Endothelial cell of umbilical vein (primary cell): ENCODE data around the gene MTCH2. TPM values are rescaled to one million over a fixed set of nuclear protein-coding genes. Genes with fewer than 3 reads are reported as not detected.

Experiments
- BruUV-seq: library from RNA; stranded (reverse); fragments of 400-500 nt; replicated peaks from 2 replicates; lab custom pipeline; 2021; lab: Mats Ljungman, UMichigan
- CTCF ChIA-PET: fragments of 300-600, 350-600 bp; sonication (Branson Sonifier 250); formaldehyde crosslinking; loops from one replicate; lab custom pipeline; 2021; ENCODE audit warnings: antibody characterized with exemption, inconsistent platforms; lab: Charles Lee
- POLR2A ChIA-PET: fragments of 300-600, 350-600 bp; sonication (Branson Sonifier 250); formaldehyde crosslinking; loops from one replicate; lab custom pipeline; 2021; ENCODE audit warnings: antibody characterized with exemption, inconsistent platforms; lab: Charles Lee
- DNase-seq: peaks from one replicate; pipeline ENCODE4 v3.0.0-alpha.2; 2011; ENCODE audit warnings: low read depth, low spot score
- FAIRE-seq: peaks from 2 replicates; lab custom pipeline; 2011; peaks lifted over from hg19 to GRCh38; lab: Jason Lieb, UNC
- H2AFZ ChIP-seq: 2 replicates; pipeline ENCODE4 v1.6.0; 2012; ENCODE audit warnings: low read depth, low read length, control low read depth, inconsistent platforms
- H3K27ac ChIP-seq: 2 replicates; pipeline ENCODE4 v1.5.1; 2011; ENCODE audit warnings: low read depth, mild to moderate bottlenecking, control low read depth, low read length, moderate library complexity; ENCODE audit not compliant: insufficient read depth
- H3K27me3 ChIP-seq, 2 experiments: 2 replicates each; pipeline versions ENCODE4 v1.6.0 to v1.6.1; 2011; ENCODE audit warnings: low read length in 2 of 2, mixed read lengths in 1 of 2; ENCODE audit not compliant: control insufficient read depth in 2 of 2, insufficient read depth in 2 of 2
- H3K36me3 ChIP-seq, 2 experiments: 2 replicates in 1 of 2; 3 replicates in 1 of 2; pipeline ENCODE4 v1.5.1; 2011; ENCODE audit warnings: low read length in 2 of 2, mild to moderate bottlenecking in 1 of 2, moderate library complexity in 1 of 2; ENCODE audit not compliant: control insufficient read depth in 2 of 2, insufficient read depth in 2 of 2; ENCODE audit errors: extremely low read depth in 1 of 2
- H3K4me1 ChIP-seq: 3 replicates; pipeline ENCODE4 v1.5.1; 2011; ENCODE audit warnings: mild to moderate bottlenecking, low read length; ENCODE audit not compliant: control insufficient read depth, insufficient read depth; ENCODE audit errors: extremely low read depth
- H3K4me2 ChIP-seq: 2 replicates; pipeline ENCODE4 v1.6.1; 2011; ENCODE audit warnings: low read length, control low read depth, mixed read lengths; ENCODE audit not compliant: insufficient read depth
- H3K4me3 ChIP-seq, 3 experiments: fragments of 200-600 bp in 1 of 3; sonication (generic), shearing (Covaris generic) in 1 of 3; replicated peaks in 1 of 3; 2 replicates each; pipeline ENCODE4 v1.5.1; 2011 to 2016; ENCODE audit warnings: control low read depth in 3 of 3, low read length in 3 of 3, mild to moderate bottlenecking in 2 of 3, inconsistent platforms in 1 of 3, low read depth in 1 of 3, moderate library complexity in 1 of 3; ENCODE audit not compliant: insufficient read depth in 1 of 3
- H3K79me2 ChIP-seq: 2 replicates; pipeline ENCODE4 v1.6.0; 2012; ENCODE audit warnings: low read length, inconsistent platforms; ENCODE audit not compliant: control insufficient read depth, insufficient read depth
- H3K9ac ChIP-seq: replicated peaks from 2 replicates; pipeline ENCODE3; 2011; ENCODE audit warnings: low read length, control low read depth; ENCODE audit not compliant: insufficient read depth; ENCODE audit errors: extremely low read depth
- H3K9me1 ChIP-seq: replicated peaks from 3 replicates; pipeline ENCODE4 v1.6.0; 2011; ENCODE audit warnings: mild to moderate bottlenecking, low read length; ENCODE audit not compliant: control insufficient read depth, insufficient read depth; ENCODE audit errors: extremely low read depth
- H3K9me3 ChIP-seq: replicated peaks from 2 replicates; pipeline ENCODE4 v1.5.1; 2012; ENCODE audit warnings: low read length, inconsistent platforms; ENCODE audit not compliant: control insufficient read depth, insufficient read depth
- H4K20me1 ChIP-seq: replicated peaks from 2 replicates; pipeline ENCODE3; 2011; ENCODE audit warnings: mild to moderate bottlenecking, low read length; ENCODE audit not compliant: control insufficient read depth, insufficient read depth; ENCODE audit errors: extremely low read depth
- EZH2 ChIP-seq: IDR thresholded peaks from 2 replicates; pipeline ENCODE4 v1.6.1; 2012; ENCODE audit warnings: borderline replicate concordance, low read depth, mild to moderate bottlenecking, moderate library complexity, low read length, inconsistent platforms; ENCODE audit not compliant: severe bottlenecking
- FOS ChIP-seq: IDR thresholded peaks from 2 replicates; pipeline ENCODE4 v1.6.1; 2011; ENCODE audit warnings: mild to moderate bottlenecking, low read length, moderate library complexity, borderline replicate concordance; ENCODE audit not compliant: insufficient read depth
- GATA2 ChIP-seq: IDR thresholded peaks from 2 replicates; pipeline ENCODE4 v1.7.0; 2011; ENCODE audit warnings: low read depth, mild to moderate bottlenecking, moderate library complexity, mixed read lengths, low read length; ENCODE audit not compliant: insufficient read length, insufficient read depth
- JUN ChIP-seq: IDR thresholded peaks from 2 replicates; pipeline ENCODE4 v1.6.1; 2011; ENCODE audit warnings: borderline replicate concordance, low read depth; ENCODE audit not compliant: insufficient read length, insufficient read depth
- MAX ChIP-seq: IDR thresholded peaks from 2 replicates; pipeline ENCODE4 v1.6.1; 2011; ENCODE audit not compliant: insufficient read depth, insufficient read length
- MYC ChIP-seq: IDR thresholded peaks from one replicate; pipeline ENCODE4 v1.6.1; 2011; ENCODE audit warnings: mild to moderate bottlenecking, low read depth, low read length
- POLR2A ChIP-seq: IDR thresholded peaks from 2 replicates; pipeline ENCODE4 v1.6.1; 2012; ENCODE audit warnings: low read depth, mild to moderate bottlenecking, control low read depth, low read length
- POLR2AphosphoS5 ChIP-seq: IDR thresholded peaks from 2 replicates; pipeline ENCODE4 v1.6.1; 2012; ENCODE audit warnings: low read depth, mild to moderate bottlenecking, control low read depth, low read length, moderate library complexity; ENCODE audit not compliant: insufficient read depth
- dilution Hi-C: fragments of 300-500 bp; cut with MboI; formaldehyde crosslinking; loops from one replicate; pipeline ENCODE4 v1.15.0; 2019; ENCODE audit warnings: low sequenced_read_pairs; ENCODE audit not compliant: extremely low pct_ligation_motif_present
- intact Hi-C: fragments of 100-400 bp; cut with micrococcal nuclease; formaldehyde crosslinking; loops from one replicate; pipeline ENCODE4 v1.10.0; 2022
- polyA plus RNA-seq, 4 experiments: library from polyadenylated mRNA; depleted of rRNA in 3 of 4; stranded (reverse) in 3 of 4; unstranded in 1 of 4; fragments of >200 nt; gene quantifications; 2 replicates each; pipeline versions ENCODE4 v1.2.1 to v1.2.3, GENCODE V29; 2011 to 2012; ENCODE audit warnings: missing spikeins in 1 of 4
- total RNA-seq: library from RNA; stranded (reverse); gene quantifications from 2 replicates; pipeline ENCODE4 v1.2.3, GENCODE V29; 2021
- TF ChIP-seq, protein P1 (sequence below), 2 donors: IDR thresholded peaks; 1 replicate in 1 of 2; 2 replicates in 1 of 2; pipeline ENCODE4 v1.5.1; 2011; ENCODE audit warnings: low read length in 2 of 2, mild to moderate bottlenecking in 2 of 2, moderate library complexity in 2 of 2, control low read depth in 1 of 2, inconsistent platforms in 1 of 2, low read depth in 1 of 2; ENCODE audit not compliant: insufficient read depth in 1 of 2; ENCODE audit errors: extremely low read depth in 1 of 2

Gene MTCH2
- total and polyA plus RNA-seq, 2 donors (not counting 3 experiments of a cell fraction or from before 2014, with no cell fraction given) = 138 to 144 TPM

DNA sequence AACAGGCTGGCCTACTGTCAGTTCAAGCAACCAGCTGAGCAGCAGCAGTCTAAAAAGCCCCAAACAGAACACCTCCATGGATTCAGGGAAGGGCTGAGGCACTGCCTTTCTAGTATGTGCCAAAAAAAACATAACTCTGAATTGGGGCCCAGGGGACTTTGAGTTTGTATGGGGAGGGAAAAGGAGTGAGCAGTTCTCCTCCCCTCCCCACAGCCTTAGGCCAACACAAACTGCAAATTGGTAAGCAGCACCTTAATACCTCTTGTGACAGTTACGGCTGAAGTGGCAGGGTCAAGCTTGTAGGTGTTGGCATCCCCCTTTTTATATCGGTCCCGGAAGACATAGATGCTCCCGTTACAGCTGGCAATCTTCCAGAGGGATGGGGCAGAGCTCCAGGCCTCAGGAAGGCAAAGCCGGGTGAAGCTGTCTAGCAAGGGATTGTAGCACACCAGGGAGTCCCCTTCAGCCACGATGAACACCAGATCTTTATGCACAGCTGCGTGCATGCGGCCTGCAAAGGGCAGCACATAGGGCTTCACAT lies 69.6 kb downstream of the MTCH2 start:
- no peak for FAIRE-seq
- CTCF ChIA-PET = interaction anchor here (0.8 to 0.9 kb wide), 2 partner anchors 20 to 44 kb away, joined by 3 to 5 read pairs; partner anchors contain the start of gene CELF1
- H3K27ac ChIP-seq = no peak overlapping the region
- H2AFZ ChIP-seq = no peak overlapping the region
- DNase-seq = no peak
- dilution Hi-C loops (no loop called here), intact Hi-C loops (no loop called here)
- H3K9ac ChIP-seq = no peak overlapping the region
- no peak overlapping the region for H3K4me3 ChIP-seq
- peaks cover 8 to 17% of the 10 kb centered on the region in 2 experiments for H3K36me3 ChIP-seq
- H3K4me1 ChIP-seq = peaks cover 9% of the 10 kb centered on the region
- BruUV-seq = TSS peak; percentile 2
- POLR2A ChIA-PET = no interaction called here
- no peaks in the 10 kb centered on the region for H3K27me3 ChIP-seq
- no peaks in the 10 kb centered on the region for H3K9me3 ChIP-seq
- no peak for TF ChIP-seq JUN
- TF ChIP-seq POLR2A = peak; percentile 16
- H3K4me2 ChIP-seq = no peak overlapping the region
- peaks cover 28% of the 10 kb centered on the region for H3K79me2 ChIP-seq
- H4K20me1 ChIP-seq = peaks cover 3% of the 10 kb centered on the region
- H3K9me1 ChIP-seq = no peaks in the 10 kb centered on the region

DNA sequence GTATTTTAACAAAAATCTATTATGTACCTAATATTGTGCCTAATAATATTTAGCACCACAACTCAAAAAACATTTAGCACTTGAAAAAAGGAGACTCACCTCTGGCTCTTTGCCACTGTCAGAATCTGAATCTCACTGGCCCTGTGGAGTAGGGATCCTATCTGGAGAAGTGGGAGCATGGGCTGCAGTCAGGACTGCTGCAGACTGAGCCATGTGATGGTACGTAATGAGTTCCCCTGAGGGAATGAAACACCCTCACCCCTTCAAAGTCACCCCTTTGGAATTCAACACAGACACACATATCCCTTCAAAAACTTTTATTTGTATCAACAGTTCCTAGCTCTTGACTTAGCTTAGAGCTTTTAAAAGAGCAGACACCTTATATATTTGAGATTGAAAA lies 70.5 kb downstream of the MTCH2 start:
- TF ChIP-seq POLR2AphosphoS5 = no peak
- TF ChIP-seq FOS = no peak
- no peak for TF ChIP-seq EZH2
- TF ChIP-seq POLR2A = no peak
- TF ChIP-seq MAX = no peak
- TF ChIP-seq MYC = no peak
- TF ChIP-seq JUN = no peak
- TF ChIP-seq, protein P1, sequence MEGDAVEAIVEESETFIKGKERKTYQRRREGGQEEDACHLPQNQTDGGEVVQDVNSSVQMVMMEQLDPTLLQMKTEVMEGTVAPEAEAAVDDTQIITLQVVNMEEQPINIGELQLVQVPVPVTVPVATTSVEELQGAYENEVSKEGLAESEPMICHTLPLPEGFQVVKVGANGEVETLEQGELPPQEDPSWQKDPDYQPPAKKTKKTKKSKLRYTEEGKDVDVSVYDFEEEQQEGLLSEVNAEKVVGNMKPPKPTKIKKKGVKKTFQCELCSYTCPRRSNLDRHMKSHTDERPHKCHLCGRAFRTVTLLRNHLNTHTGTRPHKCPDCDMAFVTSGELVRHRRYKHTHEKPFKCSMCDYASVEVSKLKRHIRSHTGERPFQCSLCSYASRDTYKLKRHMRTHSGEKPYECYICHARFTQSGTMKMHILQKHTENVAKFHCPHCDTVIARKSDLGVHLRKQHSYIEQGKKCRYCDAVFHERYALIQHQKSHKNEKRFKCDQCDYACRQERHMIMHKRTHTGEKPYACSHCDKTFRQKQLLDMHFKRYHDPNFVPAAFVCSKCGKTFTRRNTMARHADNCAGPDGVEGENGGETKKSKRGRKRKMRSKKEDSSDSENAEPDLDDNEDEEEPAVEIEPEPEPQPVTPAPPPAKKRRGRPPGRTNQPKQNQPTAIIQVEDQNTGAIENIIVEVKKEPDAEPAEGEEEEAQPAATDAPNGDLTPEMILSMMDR (IDR thresholded peaks at IDR 0.05; ENCODE audit: extremely low read depth in 1 of 2, insufficient read depth in 1 of 2, low read depth in 1 of 2, low read length in 2 of 2) = no peak
- TF ChIP-seq GATA2 = no peak
- DNase-seq (no peak), FAIRE-seq (no peak)
- Histone ChIP-seq H3K9ac (no peak overlapping the region), H3K4me1 (peaks cover 3% of the 10 kb centered on the region), H3K79me2 (peaks cover 21% of the 10 kb centered on the region), H3K4me2 (no peak overlapping the region), H3K36me3 (peaks cover 8 to 15% of the 10 kb centered on the region in 2 experiments), H3K9me3 (no peaks in the 10 kb centered on the region), H3K9me1 (no peaks in the 10 kb centered on the region), H3K27ac (no peak overlapping the region), H2AFZ (no peak overlapping the region), H4K20me1 (peaks cover 3% of the 10 kb centered on the region), H3K27me3 (no peaks in the 10 kb centered on the region), H3K4me3 (no peak overlapping the region)
- BruUV-seq = no TSS peak
- dilution Hi-C loops (no loop called here), intact Hi-C loops (no loop called here)
- ChIA-PET CTCF (interaction anchor here (0.8 kb wide), 1 partner anchor 45 kb away, joined by 3 read pairs; no protein-coding TSS in a partner anchor), POLR2A (no interaction called here)
